KMS-11 (cell line): ENCODE data around the gene WNT5B.

Experiments used
- H2AFZ ChIP-seq: fragments of 200-600 bp; sonication (generic); 2 replicates; pipeline ENCODE4 v1.6.1; 2016; ENCODE audit warnings: antibody characterized with exemption, mixed run types, low read depth
- H3K27ac ChIP-seq: fragments of 200-600 bp; sonication (generic); 2 replicates; pipeline ENCODE4 v1.6.1; 2016; ENCODE audit warnings: mild to moderate bottlenecking, mixed run types
- H3K27me3 ChIP-seq: fragments of 200-600 bp; sonication (generic); 2 replicates; pipeline ENCODE4 v1.6.1; 2017; ENCODE audit warnings: mild to moderate bottlenecking, low read depth, mixed run types, moderate library complexity; ENCODE audit not compliant: insufficient read depth
- H3K36me3 ChIP-seq: fragments of 200-600 bp; sonication (generic); 2 replicates; pipeline ENCODE4 v1.6.1; 2017; ENCODE audit warnings: mild to moderate bottlenecking, mixed run types; ENCODE audit not compliant: insufficient read depth
- H3K4me1 ChIP-seq: fragments of 200-600 bp; sonication (generic); 2 replicates; pipeline ENCODE4 v1.6.1; 2016; ENCODE audit warnings: mild to moderate bottlenecking, low read depth, mixed run types; ENCODE audit not compliant: poor library complexity, severe bottlenecking
- H3K4me2 ChIP-seq: fragments of 200-600 bp; sonication (generic); 2 replicates; pipeline ENCODE4 v1.7.0; 2016; ENCODE audit warnings: mild to moderate bottlenecking, mixed run types
- H3K4me3 ChIP-seq: fragments of 200-600 bp; sonication (generic); IDR thresholded peaks from 2 replicates; pipeline ENCODE4 v1.6.1; 2017; ENCODE audit warnings: low read depth, low read length, mixed read lengths; ENCODE audit not compliant: insufficient read depth
- H3K79me2 ChIP-seq: fragments of 200-600 bp; sonication (generic); 2 replicates; pipeline ENCODE4 v1.6.1; 2016; ENCODE audit warnings: low read depth, mixed run types; ENCODE audit not compliant: insufficient read depth
- H3K9ac ChIP-seq: fragments of 200-600 bp; sonication (generic); 2 replicates; pipeline ENCODE4 v1.6.1; 2016; ENCODE audit warnings: mild to moderate bottlenecking, mixed run types
- H4K20me1 ChIP-seq: fragments of 200-600 bp; sonication (generic); 2 replicates; pipeline ENCODE4 v1.6.1; 2016; ENCODE audit warnings: mild to moderate bottlenecking, mixed run types; ENCODE audit not compliant: insufficient read depth
- TF ChIP-seq, protein P1 (sequence below): fragments of 200-600 bp; sonication (generic); conservative IDR thresholded peaks from 2 replicates; pipeline ENCODE4 v1.6.1; 2017; ENCODE audit warnings: low read depth, mild to moderate bottlenecking, antibody characterized with exemption, low read length, moderate library complexity, mixed read lengths

Gene WNT5B

DNA sequence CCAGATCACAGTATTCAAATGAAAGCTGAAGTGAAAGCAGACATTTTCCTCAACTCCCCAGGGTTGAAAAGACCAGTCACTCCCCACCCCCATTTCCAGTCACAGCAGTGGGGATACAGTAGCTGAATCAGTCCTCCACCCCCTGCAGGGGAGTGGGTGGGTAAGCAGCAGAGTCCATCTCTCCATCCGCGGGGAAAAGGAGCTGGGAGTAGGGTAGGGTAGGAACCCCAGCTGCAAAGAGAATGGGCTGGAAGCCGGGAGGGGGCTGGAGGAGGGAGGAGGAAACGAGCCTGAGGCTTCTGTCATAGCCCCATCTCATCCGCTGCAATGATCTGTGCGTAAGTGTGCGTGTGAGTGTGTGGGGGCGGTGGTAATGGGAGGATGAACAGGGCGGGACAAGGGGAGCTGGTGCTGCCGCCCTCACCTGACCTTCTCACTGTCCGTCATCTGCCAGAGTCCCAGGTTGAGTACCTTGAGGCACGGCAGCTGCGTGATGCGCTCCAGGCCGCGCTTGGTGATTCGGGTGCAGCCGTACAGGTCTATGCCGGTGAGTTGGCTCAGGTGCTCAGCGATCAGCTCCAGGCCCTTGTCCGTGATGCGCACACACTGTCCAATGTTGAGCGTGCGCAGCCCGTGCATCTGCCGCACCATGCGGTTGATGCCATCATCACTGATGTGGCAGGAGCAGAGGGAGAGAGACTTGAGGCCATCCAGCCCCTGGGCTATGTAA, 36.4 kb upstream of the WNT5B start:
- Histone ChIP-seq H3K4me2 (peak overlapping the region; percentile 99), H3K4me1 (peaks cover 74% of the 10 kb centered on the region), H3K27me3 (no peaks in the 10 kb centered on the region), H3K4me3 (no peak overlapping the region), H3K79me2 (peaks cover 83% of the 10 kb centered on the region), H3K36me3 (no peaks in the 10 kb centered on the region), H3K9ac (peak overlapping the region; percentile 77), H3K27ac (peak overlapping the region; percentile 89), H2AFZ (no peak overlapping the region), H4K20me1 (peaks cover 17% of the 10 kb centered on the region)
- TF ChIP-seq, protein P1, sequence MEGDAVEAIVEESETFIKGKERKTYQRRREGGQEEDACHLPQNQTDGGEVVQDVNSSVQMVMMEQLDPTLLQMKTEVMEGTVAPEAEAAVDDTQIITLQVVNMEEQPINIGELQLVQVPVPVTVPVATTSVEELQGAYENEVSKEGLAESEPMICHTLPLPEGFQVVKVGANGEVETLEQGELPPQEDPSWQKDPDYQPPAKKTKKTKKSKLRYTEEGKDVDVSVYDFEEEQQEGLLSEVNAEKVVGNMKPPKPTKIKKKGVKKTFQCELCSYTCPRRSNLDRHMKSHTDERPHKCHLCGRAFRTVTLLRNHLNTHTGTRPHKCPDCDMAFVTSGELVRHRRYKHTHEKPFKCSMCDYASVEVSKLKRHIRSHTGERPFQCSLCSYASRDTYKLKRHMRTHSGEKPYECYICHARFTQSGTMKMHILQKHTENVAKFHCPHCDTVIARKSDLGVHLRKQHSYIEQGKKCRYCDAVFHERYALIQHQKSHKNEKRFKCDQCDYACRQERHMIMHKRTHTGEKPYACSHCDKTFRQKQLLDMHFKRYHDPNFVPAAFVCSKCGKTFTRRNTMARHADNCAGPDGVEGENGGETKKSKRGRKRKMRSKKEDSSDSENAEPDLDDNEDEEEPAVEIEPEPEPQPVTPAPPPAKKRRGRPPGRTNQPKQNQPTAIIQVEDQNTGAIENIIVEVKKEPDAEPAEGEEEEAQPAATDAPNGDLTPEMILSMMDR, result peak; percentile 19; the same call in 1 of the 2 replicates

DNA sequence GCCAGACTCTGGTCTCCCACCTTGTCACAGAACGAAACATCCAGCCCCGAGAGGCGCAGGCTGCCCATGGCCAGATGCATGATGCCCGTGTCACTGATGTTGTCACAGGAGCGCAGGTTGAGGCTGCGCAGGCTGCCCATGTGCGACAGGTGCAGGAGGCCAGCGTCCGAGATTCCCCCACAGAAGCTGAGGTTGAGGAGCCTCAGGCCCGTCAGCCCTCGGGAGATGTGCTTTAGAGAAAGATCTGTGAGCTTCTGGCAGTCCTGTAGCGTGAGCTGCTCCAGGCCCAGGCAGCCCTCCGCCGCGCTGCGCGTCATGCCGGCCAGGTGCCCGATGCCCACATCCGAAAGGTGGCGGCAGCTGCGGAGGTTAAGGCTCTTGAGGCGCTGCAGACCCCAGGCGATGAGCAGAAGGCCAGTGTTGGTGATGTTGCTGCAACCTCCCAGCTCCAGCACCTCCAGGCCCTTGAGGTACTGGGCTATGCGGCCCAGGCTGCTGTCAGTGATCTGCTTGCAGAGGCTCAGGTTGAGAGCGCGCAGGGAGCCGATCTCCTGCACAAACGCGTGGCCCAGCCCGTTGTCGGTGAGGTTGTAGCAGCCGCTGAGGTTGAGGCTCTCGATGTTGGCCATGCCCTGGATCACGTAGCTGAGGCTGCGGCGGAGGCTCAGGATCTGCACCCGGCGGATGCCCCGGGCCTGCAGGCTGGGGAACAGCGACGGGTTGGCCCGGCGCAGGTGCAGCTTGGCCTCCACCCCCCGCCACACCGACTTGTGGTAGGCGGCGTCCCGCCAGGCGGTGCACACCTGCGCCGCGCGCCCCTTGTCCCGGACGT, 35.6 kb upstream of the WNT5B start:
- Histone ChIP-seq H3K79me2 (peaks cover 83% of the 10 kb centered on the region), H4K20me1 (peaks cover 17% of the 10 kb centered on the region), H3K9ac (peak overlapping the region; percentile 77), H3K4me3 (no peak overlapping the region), H3K27me3 (no peaks in the 10 kb centered on the region), H3K36me3 (no peaks in the 10 kb centered on the region), H2AFZ (peak overlapping the region; percentile 29; the same call in 1 of the 2 replicates), H3K4me2 (peak overlapping the region; percentile 99), H3K27ac (peak overlapping the region; percentile 89), H3K4me1 (peaks cover 66% of the 10 kb centered on the region)
- TF ChIP-seq, protein P1, result no peak

DNA sequence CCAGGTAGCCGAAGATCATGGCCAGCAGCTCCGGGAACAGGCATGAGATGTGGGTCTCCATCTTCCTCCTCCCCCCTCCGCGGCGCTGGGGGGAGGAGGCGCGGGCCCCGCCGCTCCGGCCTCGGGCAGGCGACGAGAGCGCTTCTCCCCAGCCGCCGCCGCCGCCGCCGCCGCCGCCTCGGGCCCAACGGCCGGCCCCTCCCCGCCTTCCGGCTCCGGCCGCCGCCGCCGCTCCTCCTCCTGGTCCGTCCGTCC, 35.1 kb upstream of the WNT5B start:
- H3K9ac ChIP-seq, result peak overlapping the region; percentile 77
- peaks cover 17% of the 10 kb centered on the region for H4K20me1 ChIP-seq
- H3K4me3 ChIP-seq, result no peak overlapping the region
- peak overlapping the region; percentile 29; the same call in 1 of the 2 replicates for H2AFZ ChIP-seq
- H3K27ac ChIP-seq, result peak overlapping the region; percentile 89
- H3K4me1 ChIP-seq, result peaks cover 63% of the 10 kb centered on the region
- TF ChIP-seq, protein P1, result no peak
- H3K4me2 ChIP-seq, result peak overlapping the region; percentile 99; the same call in 1 of the 2 replicates
- no peaks in the 10 kb centered on the region for H3K27me3 ChIP-seq
- H3K36me3 ChIP-seq, result no peaks in the 10 kb centered on the region
- H3K79me2 ChIP-seq, result peaks cover 83% of the 10 kb centered on the region

DNA sequence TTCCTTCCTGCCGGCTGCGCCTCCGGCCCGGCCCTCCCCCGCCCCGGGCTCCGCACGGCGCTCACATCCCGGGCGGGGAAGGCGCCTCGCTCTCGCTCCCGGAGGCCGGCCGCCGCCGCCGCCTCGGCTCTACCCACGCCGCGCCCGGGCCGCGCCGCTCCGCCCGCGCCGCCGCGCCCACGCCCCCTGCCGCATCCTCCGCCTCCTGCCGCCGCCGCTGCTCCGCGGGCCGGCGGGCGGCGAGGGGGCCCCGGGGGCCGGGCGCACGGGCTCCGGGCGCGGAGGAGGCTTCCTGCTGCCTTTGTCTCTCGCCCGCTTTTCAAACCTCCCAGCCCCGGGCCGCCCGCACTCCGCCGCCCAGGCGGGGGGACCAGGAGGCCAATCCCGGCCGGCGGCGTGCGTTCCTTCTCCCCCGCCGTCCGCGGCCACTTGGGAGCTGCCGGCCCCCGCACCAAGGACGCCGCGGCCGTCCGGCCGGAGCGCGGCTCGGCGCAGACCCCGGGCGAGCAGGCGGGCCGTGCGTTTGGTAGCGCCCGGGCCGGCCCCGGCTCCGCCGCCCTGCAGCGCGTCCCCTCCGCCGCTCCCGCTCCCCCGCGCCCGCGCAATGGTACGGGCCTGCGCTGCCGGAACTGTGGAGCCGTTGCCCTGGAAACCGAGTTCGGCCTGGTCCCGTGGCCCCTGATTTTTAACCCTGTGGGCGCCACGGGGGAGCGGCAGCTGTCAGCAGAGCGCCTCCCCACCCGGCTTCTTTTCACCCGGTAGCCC, 34.6 kb upstream of the WNT5B start, which contains the start of gene FBXL14:
Gene FBXL14 (minus strand): TSS at position 321 of the 765 bp plus-strand sequence. CDS start 515 bp downstream, outside the sequence.
- TF ChIP-seq, protein P1, result no peak
- H3K79me2 ChIP-seq, result peaks cover 84% of the 10 kb centered on the region
- no peak within 1 kb of the TSS for H3K4me3 ChIP-seq
- H4K20me1 ChIP-seq, result peaks cover 17% of the 10 kb centered on the region
- no peaks in the 10 kb centered on the region for H3K36me3 ChIP-seq
- H3K27me3 ChIP-seq, result no peaks in the 10 kb centered on the region
- H3K4me2 ChIP-seq, result peak within 1 kb of the TSS; percentile 99
- H3K4me1 ChIP-seq, result peaks cover 62% of the 10 kb centered on the region
- peak within 1 kb of the TSS; percentile 29; the same call in 1 of the 2 replicates for H2AFZ ChIP-seq
- peak within 1 kb of the TSS; percentile 89 for H3K27ac ChIP-seq
- peak within 1 kb of the TSS; percentile 77 for H3K9ac ChIP-seq
